ENCODE results near the gene SEC14L1. TPM values are rescaled to one million over a fixed set of nuclear protein-coding genes. Genes with fewer than 3 reads are reported as not detected.
A peak's percentile ranks its signal among the peaks of the same experiment; 100 is the strongest.

SEC14L1 gene
- total RNA-seq, 4 donors from 2014 or later = 51.1 to 113 (median 81.7) TPM

- TF ChIP-seq EP300 (IDR thresholded peaks at IDR 0.05) (peak; percentile 80 to 81), POLR2A (IDR thresholded peaks at IDR 0.05) (no peak)
- Histone ChIP-seq H3K36me3 (no peaks in the 10 kb centered on the region), H3K9me3 (no peaks in the 10 kb centered on the region), H3K27ac (peak overlapping the region; percentile 45 to 83 (median 66)), H3K4me3 (no peak overlapping the region), H3K27me3 (no peaks in the 10 kb centered on the region), H3K4me1 (peaks cover 0 to 55% (median 31%) of the 10 kb centered on the region in 4 donors)
- peak; percentile 22 to 45 for DNase-seq (ENCODE audit: low spot score in 2 of 2)
- 60 to 63% methylated on average over 15 of the region's 15 CpGs for WGBS, 2 donors
Observed at GRCh38 chr17:77124192-77124889, 16.4 kb upstream of the SEC14L1 start.

GRCh38 chr17:77125432-77125901 is 15.3 kb upstream of the SEC14L1 start:
- no peak for TF ChIP-seq CTCF (IDR thresholded peaks at IDR 0.05)
- no peak for DNase-seq (ENCODE audit: low spot score in 2 of 2)
- Histone ChIP-seq H3K4me3 (no peak overlapping the region), H3K27ac (peak overlapping the region in 2 of 4 donors; percentile 68 to 83), H3K27me3 (no peaks in the 10 kb centered on the region), H3K36me3 (no peaks in the 10 kb centered on the region), H3K4me1 (peaks cover 0 to 67% (median 35%) of the 10 kb centered on the region in 4 donors), H3K9me3 (no peaks in the 10 kb centered on the region)
- WGBS, 2 donors = 59 to 67% methylated on average over 8 of the region's 8 CpGs

DNA sequence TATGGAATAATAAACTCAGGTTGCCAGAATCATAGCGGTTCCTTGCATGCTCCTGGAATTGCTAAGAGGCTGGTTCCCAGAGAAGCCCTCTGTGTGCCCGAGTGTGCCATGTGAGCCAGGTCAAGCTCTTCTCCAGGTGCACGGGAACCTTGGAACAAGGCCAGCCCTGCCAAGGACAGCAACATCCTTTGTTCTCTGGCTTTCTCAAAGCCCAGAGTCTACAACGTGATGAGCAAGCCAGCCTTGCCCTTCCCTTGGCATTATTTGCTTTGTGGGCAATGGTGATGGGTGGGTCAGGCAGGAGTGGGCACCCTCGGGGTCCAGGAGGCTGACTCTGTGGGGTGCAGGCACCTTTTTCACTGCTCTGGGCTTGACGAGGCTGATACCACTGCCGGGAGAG is 14.2 kb upstream of the SEC14L1 start:
- H3K9me3 ChIP-seq = no peaks in the 10 kb centered on the region
- no peak overlapping the region for H3K4me3 ChIP-seq
- TF ChIP-seq EP300 (IDR thresholded peaks at IDR 0.05) (peak in 1 of 2 donors; percentile 39), POLR2A (IDR thresholded peaks at IDR 0.05) (no peak)
- H3K27ac ChIP-seq = peak overlapping the region in 3 of 4 donors; percentile 55 to 83 (median 68)
- 55 to 64% methylated on average over 6 to 7 of the region's 7 CpGs for WGBS, 2 donors
- peaks cover 0 to 69% (median 30%) of the 10 kb centered on the region in 4 donors for H3K4me1 ChIP-seq
- no peak for DNase-seq (ENCODE audit: low spot score in 2 of 2)
- H3K27me3 ChIP-seq = no peaks in the 10 kb centered on the region
- no peaks in the 10 kb centered on the region for H3K36me3 ChIP-seq

GRCh38 chr17:77127735-77128361 is 12.9 kb upstream of the SEC14L1 start:
- Histone ChIP-seq H3K27ac (peak overlapping the region; percentile 55 to 83 (median 78)), H3K27me3 (no peaks in the 10 kb centered on the region), H3K4me3 (peak overlapping the region in 2 of 4 donors; percentile 1 to 22), H3K36me3 (no peaks in the 10 kb centered on the region), H3K4me1 (peaks cover 0 to 71% (median 27%) of the 10 kb centered on the region in 4 donors), H3K9me3 (no peaks in the 10 kb centered on the region)
- TF ChIP-seq CTCF (IDR thresholded peaks at IDR 0.05) (peak in 1 of 5 experiments; percentile 8), EP300 (IDR thresholded peaks at IDR 0.05) (peak; percentile 78 to 87), POLR2A (IDR thresholded peaks at IDR 0.05) (peak in 1 of 2 donors; percentile 58)
- WGBS, 2 donors = 49 to 52% methylated on average over 18 of the region's 18 CpGs
- peak; percentile 44 to 65 for DNase-seq (ENCODE audit: low spot score in 2 of 2)

- Histone ChIP-seq H3K9me3 (no peaks in the 10 kb centered on the region), H3K36me3 (no peaks in the 10 kb centered on the region), H3K27me3 (no peaks in the 10 kb centered on the region), H3K4me1 (peaks cover 0 to 70% (median 27%) of the 10 kb centered on the region in 4 donors), H3K4me3 (no peak overlapping the region), H3K27ac (peak overlapping the region; percentile 71 to 83 (median 78))
- 18 to 30% methylated on average over 10 of the region's 10 CpGs for WGBS, 2 donors
- DNase-seq (ENCODE audit: low spot score in 2 of 2) = no peak
- TF ChIP-seq CTCF (IDR thresholded peaks at IDR 0.05) = no peak
- peak in 1 of 2 donors; percentile 40 for TF ChIP-seq EP300 (IDR thresholded peaks at IDR 0.05)
Observed at GRCh38 chr17:77128896-77129567, 11.7 kb upstream of the SEC14L1 start.
